PC-9 (cell line): ENCODE data around the gene VENTX. TPM values are rescaled to one million over a fixed set of nuclear protein-coding genes. Genes with fewer than 3 reads are reported as not detected.

Source experiments
- BruUV-seq: library from RNA; stranded (reverse); fragments of 400-500 nt; replicated peaks from 2 replicates; lab custom pipeline; 2021; lab: Mats Ljungman, UMichigan
- CTCF ChIA-PET: fragments of 300-600 bp; sonication (Branson Sonifier 250); formaldehyde crosslinking; loops from one replicate; lab custom pipeline; 2022; ENCODE audit warnings: antibody characterized with exemption; lab: Charles Lee
- POLR2A ChIA-PET: fragments of 300-600 bp; sonication (Branson Sonifier 250); formaldehyde crosslinking; loops from one replicate; lab custom pipeline; 2022; ENCODE audit warnings: antibody characterized with exemption; ENCODE audit not compliant: unreplicated experiment; lab: Charles Lee
- DNase-seq, 2 experiments: peaks; one replicate each; pipeline versions ENCODE4 v3.0.0 to v3.0.0-alpha.2; 2015 to 2022; ENCODE audit warnings: mixed read lengths in 1 of 2
- H2AFZ ChIP-seq: fragments of 200-600 bp; sonication (generic); 2 replicates; pipeline ENCODE4 v1.8.1; 2017; ENCODE audit warnings: antibody characterized with exemption
- H3F3A ChIP-seq: fragments of 200-600 bp; sonication (generic); 2 replicates; pipeline ENCODE4 v1.8.1; 2017; ENCODE audit warnings: antibody characterized with exemption, mild to moderate bottlenecking, low read depth; ENCODE audit not compliant: insufficient read depth
- H3K27ac ChIP-seq: fragments of 200-600 bp; sonication (generic); 2 replicates; pipeline ENCODE4 v1.6.1; 2016; ENCODE audit warnings: mixed run types
- H3K27me3 ChIP-seq: fragments of 200-600 bp; sonication (generic); 2 replicates; pipeline ENCODE4 v1.6.1; 2016; ENCODE audit warnings: low read depth, mixed run types; ENCODE audit not compliant: insufficient read depth
- H3K36me3 ChIP-seq: fragments of 200-600 bp; sonication (generic); 2 replicates; pipeline ENCODE4 v1.6.1; 2016; ENCODE audit warnings: low read depth, mixed run types
- H3K4me1 ChIP-seq: fragments of 200-600 bp; sonication (generic); replicated peaks from 2 replicates; pipeline ENCODE4 v1.6.1; 2016; ENCODE audit warnings: mixed run types; ENCODE audit not compliant: insufficient read depth
- H3K4me2 ChIP-seq: fragments of 200-600 bp; sonication (generic); 2 replicates; pipeline ENCODE4 v1.6.1; 2017; ENCODE audit warnings: mixed run types
- H3K4me3 ChIP-seq: fragments of 200-600 bp; sonication (generic); 2 replicates; pipeline ENCODE4 v1.6.1; 2016; ENCODE audit warnings: mixed run types
- H3K79me2 ChIP-seq: fragments of 200-600 bp; sonication (generic); 2 replicates; pipeline ENCODE4 v1.6.1; 2017; ENCODE audit warnings: low read depth, mixed run types
- H3K9me2 ChIP-seq: fragments of 200-600 bp; sonication (generic); 2 replicates; pipeline ENCODE4 v1.8.1; 2017; ENCODE audit warnings: mild to moderate bottlenecking; ENCODE audit not compliant: insufficient read depth
- H3K9me3 ChIP-seq: fragments of 200-600 bp; sonication (generic); 2 replicates; pipeline ENCODE4 v1.8.1; 2016; ENCODE audit warnings: low read depth; ENCODE audit not compliant: insufficient read depth
- H4K20me1 ChIP-seq: fragments of 200-600 bp; sonication (generic); 2 replicates; pipeline ENCODE4 v1.8.1; 2017; ENCODE audit not compliant: insufficient read depth
- CTCF ChIP-seq: fragments of 200-600 bp; sonication (generic); conservative IDR thresholded peaks from 2 replicates; pipeline ENCODE4 v1.6.1; 2017; ENCODE audit warnings: mixed run types, antibody characterized with exemption, mild to moderate bottlenecking, moderate library complexity
- EZH2 ChIP-seq: fragments of 200-600 bp; sonication (generic); IDR thresholded peaks from 2 replicates; pipeline ENCODE4 v1.8.0; 2017; ENCODE audit warnings: antibody characterized with exemption, low read depth
- intact Hi-C: fragments of 100-400 bp; cut with micrococcal nuclease; formaldehyde crosslinking; loops from one replicate; pipeline ENCODE4 v1.10.0; 2022; ENCODE audit not compliant: unreplicated experiment
- total RNA-seq: library from RNA; stranded (reverse); gene quantifications from 2 replicates; pipeline ENCODE4 v1.2.3, GENCODE V29; 2021

VENTX gene
- total RNA-seq, 1 experiment from 2014 or later: not detected

- H3K4me1 ChIP-seq: no peaks in the 10 kb centered on the region
- no peaks in the 10 kb centered on the region for H3K36me3 ChIP-seq
- CTCF ChIA-PET: no interaction called here
- no peaks in the 10 kb centered on the region for H3K9me3 ChIP-seq
- POLR2A ChIA-PET: no interaction called here
- TF ChIP-seq CTCF (no peak), EZH2 (no peak)
- no peaks in the 10 kb centered on the region for H4K20me1 ChIP-seq
- H3K4me3 ChIP-seq: no peak overlapping the region
- H3K27me3 ChIP-seq: peaks cover 4% of the 10 kb centered on the region; the same call in 1 of the 2 replicates
- H3K4me2 ChIP-seq: no peak overlapping the region
- intact Hi-C loops: no loop called here
- H3F3A ChIP-seq: no peaks in the 10 kb centered on the region
- no peak for DNase-seq
- H3K9me2 ChIP-seq: no peaks in the 10 kb centered on the region
- H3K27ac ChIP-seq: no peak overlapping the region
- H2AFZ ChIP-seq: no peak overlapping the region
- H3K79me2 ChIP-seq: no peaks in the 10 kb centered on the region
- no TSS peak for BruUV-seq
Observed at GRCh38 chr10:133251388-133252222, 13.9 kb downstream of the VENTX start.

- Histone ChIP-seq H3K4me1 (no peaks in the 10 kb centered on the region), H3K27ac (no peak overlapping the region), H3K27me3 (peaks cover 4% of the 10 kb centered on the region; the same call in 1 of the 2 replicates), H3K4me3 (no peak overlapping the region), H3F3A (no peaks in the 10 kb centered on the region), H4K20me1 (no peaks in the 10 kb centered on the region), H3K79me2 (no peaks in the 10 kb centered on the region), H2AFZ (no peak overlapping the region), H3K9me2 (no peaks in the 10 kb centered on the region), H3K36me3 (no peaks in the 10 kb centered on the region), H3K4me2 (no peak overlapping the region), H3K9me3 (no peaks in the 10 kb centered on the region)
- POLR2A ChIA-PET: no interaction called here
- TF ChIP-seq CTCF (no peak), EZH2 (no peak)
- BruUV-seq: no TSS peak
- intact Hi-C loops: no loop called here
- no peak for DNase-seq
- CTCF ChIA-PET: no interaction called here
Observed at GRCh38 chr10:133252223-133252552, 14.5 kb downstream of the VENTX start.

- no peaks in the 10 kb centered on the region for H3K9me3 ChIP-seq
- no peaks in the 10 kb centered on the region for H3K36me3 ChIP-seq
- no peak overlapping the region for H3K4me3 ChIP-seq
- H3K4me2 ChIP-seq: no peak overlapping the region
- no peaks in the 10 kb centered on the region for H3K9me2 ChIP-seq
- peaks cover 4% of the 10 kb centered on the region; the same call in 1 of the 2 replicates for H3K27me3 ChIP-seq
- no peak overlapping the region for H2AFZ ChIP-seq
- H3F3A ChIP-seq: no peaks in the 10 kb centered on the region; the same call in 1 of the 2 replicates
- intact Hi-C loops: no loop called here
- no peaks in the 10 kb centered on the region for H3K79me2 ChIP-seq
- TF ChIP-seq EZH2 (no peak), CTCF (no peak)
- H4K20me1 ChIP-seq: no peaks in the 10 kb centered on the region
- ChIA-PET POLR2A (no interaction called here), CTCF (no interaction called here)
- H3K27ac ChIP-seq: no peak overlapping the region
- H3K4me1 ChIP-seq: peaks cover 9% of the 10 kb centered on the region
- no TSS peak for BruUV-seq
- no peak for DNase-seq
Observed at GRCh38 chr10:133253361-133253955, 15.8 kb downstream of the VENTX start.
